ENCODE measurements around the gene RAB17.

DNA sequence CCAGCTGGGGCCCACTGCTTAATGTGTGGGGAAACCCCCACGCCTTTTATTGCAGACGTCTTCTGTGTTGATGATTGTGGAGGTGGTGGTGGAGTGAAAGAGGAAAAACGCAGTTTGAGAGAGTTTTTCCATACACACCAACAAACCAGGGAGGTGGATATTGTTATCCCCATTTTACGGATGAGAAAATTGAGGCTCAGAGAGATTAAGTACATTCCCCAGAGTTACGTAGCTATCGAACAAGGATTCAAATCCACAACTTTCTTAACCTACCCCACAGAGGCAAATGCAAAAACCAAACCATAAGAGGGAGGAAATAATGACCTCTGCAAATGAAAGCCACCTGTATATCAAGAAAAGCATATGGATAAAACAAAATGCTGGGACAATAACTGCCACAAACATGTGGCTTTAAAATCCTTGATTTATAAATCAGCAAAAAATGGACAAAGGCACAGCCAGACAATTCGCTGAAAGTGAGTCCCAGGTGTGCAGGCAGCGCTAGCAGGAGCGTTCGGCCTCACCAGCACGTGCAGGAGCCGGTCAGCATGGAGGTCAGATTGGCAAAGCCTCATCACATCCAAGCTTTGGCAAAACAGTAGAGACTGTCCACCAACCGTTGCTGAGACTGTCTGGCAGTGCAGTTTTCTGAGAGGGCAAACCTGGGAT is 12.6 kb upstream of the RAB17 start:
- TF ChIP-seq, protein P1, sequence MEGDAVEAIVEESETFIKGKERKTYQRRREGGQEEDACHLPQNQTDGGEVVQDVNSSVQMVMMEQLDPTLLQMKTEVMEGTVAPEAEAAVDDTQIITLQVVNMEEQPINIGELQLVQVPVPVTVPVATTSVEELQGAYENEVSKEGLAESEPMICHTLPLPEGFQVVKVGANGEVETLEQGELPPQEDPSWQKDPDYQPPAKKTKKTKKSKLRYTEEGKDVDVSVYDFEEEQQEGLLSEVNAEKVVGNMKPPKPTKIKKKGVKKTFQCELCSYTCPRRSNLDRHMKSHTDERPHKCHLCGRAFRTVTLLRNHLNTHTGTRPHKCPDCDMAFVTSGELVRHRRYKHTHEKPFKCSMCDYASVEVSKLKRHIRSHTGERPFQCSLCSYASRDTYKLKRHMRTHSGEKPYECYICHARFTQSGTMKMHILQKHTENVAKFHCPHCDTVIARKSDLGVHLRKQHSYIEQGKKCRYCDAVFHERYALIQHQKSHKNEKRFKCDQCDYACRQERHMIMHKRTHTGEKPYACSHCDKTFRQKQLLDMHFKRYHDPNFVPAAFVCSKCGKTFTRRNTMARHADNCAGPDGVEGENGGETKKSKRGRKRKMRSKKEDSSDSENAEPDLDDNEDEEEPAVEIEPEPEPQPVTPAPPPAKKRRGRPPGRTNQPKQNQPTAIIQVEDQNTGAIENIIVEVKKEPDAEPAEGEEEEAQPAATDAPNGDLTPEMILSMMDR (conservative IDR thresholded peaks at IDR 0.05): no peak
- TF ChIP-seq EZH2 (IDR thresholded peaks at IDR 0.05; ENCODE audit: low read depth): no peak

Measured in PC-9 (cell line).